Right cardiac atrium (tissue), 5 donors: ENCODE results near the gene ASRGL1. TPM values are rescaled to one million over a fixed set of nuclear protein-coding genes. Genes with fewer than 3 reads are reported as not detected.
"Not testable (repeated sequence)": the region's sequence is repeated elsewhere in the genome, so short reads cannot be mapped to it uniquely, and the experiment has no call there.

Experiments
- ATAC-seq, 2 donors: fragments of 200-7000 bp; cut with Tn5 transposase; one replicate each; pipeline versions ENCODE4 v1.8.0 to v1.9.1; 2020; ENCODE audit warnings: moderate library complexity in 2 of 2, mild to moderate bottlenecking in 1 of 2
- DNase-seq, 3 donors: peaks; one replicate each; pipeline ENCODE4 v3.0.0-alpha.2; 2020
- H3K27ac ChIP-seq: one replicate; pipeline ENCODE4 v1.5.1; 2013; ENCODE audit warnings: mild to moderate bottlenecking, low read length, control low read depth, moderate library complexity
- H3K27me3 ChIP-seq: one replicate; pipeline ENCODE4 v1.6.1; 2013; ENCODE audit not compliant: control insufficient read depth, insufficient read depth
- H3K4me1 ChIP-seq: one replicate; pipeline ENCODE4 v1.6.1; 2013; ENCODE audit warnings: low read length; ENCODE audit not compliant: control insufficient read depth, insufficient read depth
- H3K4me3 ChIP-seq: one replicate; pipeline ENCODE4 v1.5.1; 2013; ENCODE audit warnings: low read length, control low read depth
- H3K9me3 ChIP-seq: one replicate; pipeline ENCODE4 v1.6.1; 2013; ENCODE audit warnings: low read length; ENCODE audit not compliant: control insufficient read depth
- WGBS: extraction: QIAGEN DNeasy Blood & Tissue Kit; methylation state at CpG from one replicate; pipeline ENCODE4 v1.1.7; 2013; 5-methylcytosine and 5-hydroxymethylcytosine counted together
- intact Hi-C, 4 donors: fragments of 100-400 bp; cut with DNase I; formaldehyde crosslinking; loops; one replicate each; pipeline versions ENCODE4 v1.11.0 to v1.14.0; 2022 to 2023
- long read RNA-seq, 4 donors: library from polyadenylated mRNA; unstranded; transcript quantifications; one replicate each; pipeline ENCODE4 v2.0.0, GENCODE V29; 2020 to 2021
- polyA plus RNA-seq: library from polyadenylated mRNA; stranded (reverse); fragments of 200-250 nt; gene quantifications from one replicate; pipeline ENCODE4 v1.2.3, GENCODE V29; 2013
- total RNA-seq, 4 donors: library from RNA; stranded (reverse); fragmentation: NEBNext Ultra II Directional; extraction: Animal tissue kit (Norgen Biotek cat#: 25700); gene quantifications; one replicate each; pipeline ENCODE4 v1.2.1, GENCODE V29; 2021
- donor health status: healthy with polysubstance abuse.
- donor health status: DM: no; HTN: yes; CAD: no.
- donor health status: DM: no; HTN: no; CAD: no.
- donor health status: DM: no; HTN: yes; CAD: no; lungs with severe emphysema.
- donor health status: DM: yes; HTN: yes; CAD: no.

The ASRGL1 gene
- total RNA-seq (1 to 10 TPM; 4.9 to 8.1 (median 6.5) TPM), polyA plus RNA-seq (4.3 TPM)
- long read RNA-seq, donor 1, transcript ASRGL1-201 (7 exons, 2,182 nt): major isoform, 8 of 16 reads
- long read RNA-seq, donor 1, partial matches to known transcripts: 1 of 16 reads
- long read RNA-seq, donor 1, other reads (novel, unspliced or antisense): 3 of 16 reads
- long read RNA-seq, donor 2, partial matches to known transcripts: 0 of 3 reads
- long read RNA-seq, donor 2, other reads (novel, unspliced or antisense): 1 of 3 reads
- long read RNA-seq, donor 3, transcript ASRGL1-201 (7 exons, 2,182 nt): major isoform, 9 of 14 reads
- long read RNA-seq, donor 3, partial matches to known transcripts: 0 of 14 reads
- long read RNA-seq, donor 3, other reads (novel, unspliced or antisense): 3 of 14 reads
- long read RNA-seq, donor 4, partial matches to known transcripts: 1 of 2 reads
- long read RNA-seq, donor 4, other reads (novel, unspliced or antisense): 1 of 2 reads

DNA sequence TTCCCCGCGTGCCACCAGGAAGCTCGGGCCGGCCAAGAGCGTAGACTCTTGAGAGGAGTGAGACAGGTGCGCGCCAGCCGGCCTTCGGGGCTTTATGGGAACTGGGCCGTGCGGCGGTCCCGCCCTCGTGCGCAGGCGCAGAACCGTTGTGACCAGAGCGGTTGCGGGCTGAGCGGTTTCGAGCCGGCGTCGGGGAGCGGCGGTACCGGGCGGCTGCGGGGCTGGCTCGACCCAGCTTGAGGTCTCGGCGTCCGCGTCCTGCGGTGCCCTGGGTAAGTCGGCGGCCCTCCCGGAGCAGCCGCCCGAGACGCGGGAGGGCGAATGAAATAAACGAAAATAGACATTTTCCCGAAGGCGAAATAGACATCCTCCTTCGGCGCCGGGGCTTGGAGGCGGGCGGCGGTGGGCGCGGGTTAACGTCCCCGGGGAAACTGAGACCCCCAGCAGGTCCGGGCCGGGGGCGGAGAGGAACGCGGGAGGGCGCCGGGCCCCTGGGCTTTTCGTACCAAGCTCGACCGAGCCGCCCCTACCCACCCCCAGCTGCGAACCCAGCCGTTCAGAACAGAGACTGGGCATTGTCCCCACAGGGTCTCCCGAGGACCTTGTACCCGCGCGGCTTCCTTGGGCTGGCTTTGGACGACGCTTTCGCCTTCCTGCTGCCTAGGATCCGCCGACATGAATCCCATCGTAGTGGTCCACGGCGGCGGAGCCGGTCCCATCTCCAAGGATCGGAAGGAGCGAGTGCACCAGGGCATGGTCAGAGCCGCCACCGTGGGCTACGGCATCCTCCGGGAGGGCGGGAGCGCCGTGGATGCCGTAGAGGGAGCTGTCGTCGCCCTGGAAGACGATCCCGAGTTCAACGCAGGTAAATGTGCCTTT is at the start of gene ASRGL1:
TSS of gene ASRGL1 (plus strand) at position 146 of the 879 bp plus-strand sequence. CDS start at position 676, 530 bp downstream.
- Histone ChIP-seq H3K4me3 (peak within 1 kb of the TSS; percentile 53), H3K9me3 (no peaks in the 10 kb centered on the region), H3K27ac (no peak within 1 kb of the TSS), H3K27me3 (no peaks in the 10 kb centered on the region), H3K4me1 (no peaks in the 10 kb centered on the region)
- ATAC-seq (peak; percentile 92 to 96), DNase-seq (peak; percentile 88 to 95 (median 93))
- intact Hi-C loops: no loop called here
- under 1% methylated on average over 98 of the region's 98 CpGs for WGBS

DNA sequence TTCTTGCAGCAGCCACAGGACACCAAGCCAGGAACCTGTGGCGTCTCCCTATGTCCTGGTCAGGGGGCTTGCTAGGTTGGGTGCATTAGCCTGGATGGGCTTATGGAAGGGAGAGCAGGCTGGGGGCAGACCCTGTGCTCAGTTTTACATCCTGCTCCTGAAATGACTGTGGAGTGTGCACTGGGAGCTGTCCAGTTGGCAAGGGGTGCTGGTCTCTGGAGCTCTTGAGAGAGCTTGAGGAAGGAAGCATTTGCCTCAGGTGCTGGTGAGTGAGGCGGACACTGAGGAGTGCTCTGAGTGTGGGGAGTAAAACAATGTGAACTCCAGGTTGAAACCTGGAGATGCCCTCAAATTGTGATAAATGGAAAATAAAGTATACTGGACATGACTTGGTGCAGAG is 41.7 kb upstream of the ASRGL1 start:
- Histone ChIP-seq H3K4me3 (no peak overlapping the region), H3K9me3 (no peaks in the 10 kb centered on the region), H3K4me1 (no peaks in the 10 kb centered on the region), H3K27me3 (no peaks in the 10 kb centered on the region), H3K27ac (no peak overlapping the region)
- WGBS: 39% methylated on average over 2 of the region's 2 CpGs
- intact Hi-C loops: no loop called here
- DNase-seq: no peak
- ATAC-seq: no peak

DNA sequence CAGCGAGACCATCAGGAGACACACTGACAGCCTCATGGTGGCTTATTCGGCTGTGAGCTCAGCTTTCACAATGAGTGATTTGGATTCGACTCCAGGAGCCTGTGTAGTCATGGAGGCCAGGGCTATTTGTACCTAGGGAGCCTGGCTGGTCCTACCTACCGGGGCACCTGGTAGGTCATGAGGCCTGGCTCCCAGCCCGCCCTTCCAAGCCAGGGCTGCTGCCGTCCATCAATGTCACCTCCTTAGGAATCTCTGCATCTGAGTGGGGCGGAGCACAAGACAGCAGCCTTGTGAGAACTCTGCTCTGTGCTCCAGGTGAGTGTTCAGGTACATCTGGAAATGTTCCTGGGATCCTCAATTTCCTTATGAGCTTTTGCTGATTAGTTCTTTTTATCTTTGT is 38.3 kb upstream of the ASRGL1 start, which contains the start of gene SCGB1D4:
TSS of gene SCGB1D4 (minus strand) at position 101 of the 400 bp plus-strand sequence. CDS start at position 36, 65 bp downstream.
- no peak within 1 kb of the TSS for H3K27ac ChIP-seq
- DNase-seq (no peak), ATAC-seq (no peak)
- H3K4me1 ChIP-seq: no peaks in the 10 kb centered on the region
- H3K9me3 ChIP-seq: no peaks in the 10 kb centered on the region
- 61% methylated on average over 7 of the region's 7 CpGs for WGBS
- no peak within 1 kb of the TSS for H3K4me3 ChIP-seq
- intact Hi-C loops: no loop called here
- peaks cover 4% of the 10 kb centered on the region for H3K27me3 ChIP-seq

DNA sequence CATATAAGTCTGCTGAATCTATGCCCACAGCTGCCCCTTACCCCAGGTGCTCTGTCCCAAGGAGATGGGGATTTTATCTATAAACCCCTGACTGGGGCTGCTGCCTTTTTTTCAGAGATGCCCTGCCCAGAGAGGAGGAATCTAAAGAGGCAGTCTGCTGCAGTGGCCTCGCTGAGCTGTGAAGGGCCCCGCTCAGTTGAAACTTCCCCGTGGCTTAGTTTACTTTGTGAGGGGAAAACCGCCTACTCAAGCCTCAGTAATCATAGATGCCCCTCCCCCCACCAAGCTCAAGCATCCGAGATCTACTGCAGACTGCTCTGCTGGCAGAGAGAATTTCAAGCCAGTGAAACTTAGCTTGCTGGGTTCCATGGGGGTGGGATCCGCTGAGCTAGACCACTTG is 31.0 kb upstream of the ASRGL1 start:
- ATAC-seq: no peak
- no peaks in the 10 kb centered on the region for H3K4me1 ChIP-seq
- H3K4me3 ChIP-seq: no peak overlapping the region
- H3K27ac ChIP-seq: no peak overlapping the region
- 53% methylated on average over 6 of the region's 6 CpGs for WGBS
- DNase-seq: no peak
- no peaks in the 10 kb centered on the region for H3K9me3 ChIP-seq
- intact Hi-C loops: loop anchor here in 1 of 4 donors (5.0 kb wide), 1 partner anchor 134 kb away; no protein-coding TSS in a partner anchor
- peaks cover 4% of the 10 kb centered on the region for H3K27me3 ChIP-seq

DNA sequence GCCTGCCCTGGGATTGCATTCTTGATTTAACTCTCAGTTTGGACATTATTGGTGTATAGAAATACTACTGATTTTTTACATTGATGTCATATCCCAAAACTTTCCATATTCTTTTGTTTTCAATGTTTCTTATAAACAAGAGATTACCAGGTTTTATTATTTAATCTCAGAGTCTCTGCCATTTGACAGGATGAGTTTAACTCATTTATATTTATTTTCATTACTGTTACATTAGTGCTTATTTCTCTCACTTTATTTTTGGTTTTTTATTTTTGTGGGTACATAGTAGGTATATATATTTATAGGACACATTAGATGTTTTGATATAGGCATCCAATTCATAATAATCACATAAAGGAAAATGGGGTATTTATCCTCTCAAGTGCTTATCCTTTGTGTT is 29.3 kb upstream of the ASRGL1 start:
- H3K9me3 ChIP-seq: no peaks in the 10 kb centered on the region
- no peak for DNase-seq
- no peaks in the 10 kb centered on the region for H3K27me3 ChIP-seq
- H3K4me1 ChIP-seq: no peaks in the 10 kb centered on the region
- no peak overlapping the region for H3K27ac ChIP-seq
- H3K4me3 ChIP-seq: no peak overlapping the region
- intact Hi-C loops: loop anchor here in 1 of 4 donors (5.0 kb wide), 1 partner anchor 136 kb away; no protein-coding TSS in a partner anchor
- ATAC-seq: no peak

DNA sequence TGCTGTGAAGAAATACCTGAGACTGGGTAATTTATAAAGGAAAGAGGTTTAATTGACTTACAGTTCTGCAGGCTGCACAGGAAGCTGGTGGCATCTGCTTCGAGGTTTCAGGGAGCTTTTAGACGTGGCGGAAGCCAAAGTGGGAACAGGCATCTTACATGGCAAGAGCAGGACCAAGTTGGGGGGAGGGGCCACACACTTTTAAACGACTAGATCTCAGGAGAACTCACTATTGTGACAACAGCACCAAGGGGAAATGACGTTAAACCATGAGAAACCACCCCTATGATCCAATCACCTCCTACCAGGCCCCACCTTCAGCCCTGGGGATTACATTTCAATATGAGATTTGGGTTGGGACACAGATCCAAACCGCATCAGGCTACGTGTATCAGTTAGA is 27.3 kb upstream of the ASRGL1 start:
- intact Hi-C loops: loop anchor here in 3 of 4 donors (5.0 to 10.0 kb wide), 2 partner anchors 135 to 138 kb away; no protein-coding TSS in a partner anchor
- DNase-seq (no peak), ATAC-seq (no peak)
- H3K27me3 ChIP-seq: no peaks in the 10 kb centered on the region
- no peak overlapping the region for H3K27ac ChIP-seq
- WGBS: 55% methylated on average over 7 of the region's 7 CpGs
- H3K9me3 ChIP-seq: no peaks in the 10 kb centered on the region
- no peak overlapping the region for H3K4me3 ChIP-seq
- H3K4me1 ChIP-seq: no peaks in the 10 kb centered on the region

DNA sequence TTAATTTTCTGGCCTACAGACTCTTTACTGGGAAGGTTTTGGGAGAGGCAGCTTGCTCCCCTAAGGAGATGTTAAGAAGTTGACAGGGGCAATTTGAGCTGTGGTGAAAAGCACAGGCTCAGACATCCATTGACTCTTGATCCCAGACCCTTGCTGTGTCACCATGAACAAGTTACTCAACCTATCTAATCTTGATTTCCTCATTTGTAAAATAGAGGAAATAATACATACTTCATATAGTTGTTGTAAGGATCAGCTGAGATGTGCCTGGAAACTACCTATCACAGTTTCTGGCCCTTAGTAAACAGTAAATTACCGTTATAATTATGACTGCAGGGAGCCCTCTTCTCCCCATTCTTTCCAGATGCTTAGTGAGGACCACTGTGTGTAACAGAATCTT is 21.8 kb upstream of the ASRGL1 start:
- 71% methylated on average over 1 of the region's 1 CpG for WGBS
- ATAC-seq: no peak
- H3K4me1 ChIP-seq: no peaks in the 10 kb centered on the region
- intact Hi-C loops: loop anchor here in 2 of 4 donors (10.0 kb wide), 1 partner anchor 141 kb away; no protein-coding TSS in a partner anchor
- no peaks in the 10 kb centered on the region for H3K9me3 ChIP-seq
- H3K27ac ChIP-seq: no peak overlapping the region
- H3K4me3 ChIP-seq: no peak overlapping the region
- no peaks in the 10 kb centered on the region for H3K27me3 ChIP-seq
- no peak for DNase-seq

DNA sequence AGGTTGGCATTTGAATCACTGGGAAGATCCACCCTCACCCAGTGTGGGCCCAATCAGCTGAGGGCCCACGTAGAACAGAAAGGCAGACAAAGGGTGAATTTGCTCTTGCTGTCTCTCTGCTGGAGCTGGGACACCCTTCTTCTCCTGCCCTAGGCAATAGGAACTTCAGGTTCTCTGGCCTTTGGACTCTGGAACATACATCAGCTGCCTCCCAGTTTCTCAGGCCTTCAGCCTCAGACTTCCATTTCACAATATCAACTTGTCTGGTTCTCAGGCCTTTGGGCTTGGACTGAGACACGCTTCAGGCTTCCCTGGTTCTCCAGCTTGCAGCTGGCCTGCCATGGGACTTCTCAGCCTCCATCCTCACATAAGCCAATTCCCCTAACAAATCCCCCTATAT is 14.7 kb upstream of the ASRGL1 start:
- intact Hi-C loops: no loop called here
- no peaks in the 10 kb centered on the region for H3K27me3 ChIP-seq
- no peak overlapping the region for H3K27ac ChIP-seq
- WGBS: 75% methylated on average over 2 of the region's 2 CpGs
- ATAC-seq: no peak
- H3K4me1 ChIP-seq: no peaks in the 10 kb centered on the region
- no peak for DNase-seq
- no peak overlapping the region for H3K4me3 ChIP-seq
- no peaks in the 10 kb centered on the region for H3K9me3 ChIP-seq

DNA sequence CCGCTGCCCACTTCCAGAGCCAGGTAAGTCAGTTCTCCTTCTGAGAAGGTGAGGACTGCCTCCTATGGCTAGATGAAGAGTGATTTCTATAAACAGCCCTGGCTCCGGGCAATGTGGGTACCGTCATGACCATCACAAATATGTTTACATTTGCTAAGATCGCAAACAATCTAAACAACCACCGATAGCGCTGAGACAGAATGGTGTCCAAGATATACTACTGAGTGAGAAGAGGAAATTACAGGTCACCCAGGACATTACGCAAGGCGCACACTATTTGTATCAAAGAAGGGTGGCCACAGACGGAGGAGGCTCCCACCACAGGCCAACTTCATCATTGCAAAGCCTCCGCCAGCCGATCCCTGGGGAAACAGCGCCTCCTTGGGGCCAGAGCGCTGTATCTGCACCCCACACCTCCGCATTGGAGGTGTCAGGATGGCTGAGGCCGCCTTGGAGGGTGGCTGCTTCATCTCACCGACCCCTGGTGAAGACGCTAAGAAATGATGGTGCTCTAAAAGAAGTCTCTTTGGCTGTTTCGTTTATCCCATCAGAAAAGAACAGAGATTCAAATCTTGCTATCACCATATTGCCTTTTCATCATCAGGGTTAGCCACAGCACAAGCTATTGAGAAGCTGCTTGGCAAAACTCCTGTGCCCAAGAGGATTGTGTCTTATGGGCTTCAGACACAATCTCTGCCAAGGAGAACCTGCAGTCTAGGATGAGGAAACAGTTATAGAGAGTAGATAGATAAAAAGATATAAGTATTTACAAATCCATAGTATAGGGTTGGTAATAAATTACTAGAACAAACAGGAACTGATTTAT is 12.3 kb upstream of the ASRGL1 start:
- H3K4me1 ChIP-seq: no peaks in the 10 kb centered on the region
- peak in 1 of 2 donors; percentile 42 for ATAC-seq
- H3K4me3 ChIP-seq: no peak overlapping the region
- H3K27me3 ChIP-seq: no peaks in the 10 kb centered on the region
- 27% methylated on average over 18 of the region's 18 CpGs for WGBS
- H3K9me3 ChIP-seq: no peaks in the 10 kb centered on the region
- DNase-seq: peak; percentile 20 to 76 (median 55)
- intact Hi-C loops: no loop called here
- no peak overlapping the region for H3K27ac ChIP-seq

DNA sequence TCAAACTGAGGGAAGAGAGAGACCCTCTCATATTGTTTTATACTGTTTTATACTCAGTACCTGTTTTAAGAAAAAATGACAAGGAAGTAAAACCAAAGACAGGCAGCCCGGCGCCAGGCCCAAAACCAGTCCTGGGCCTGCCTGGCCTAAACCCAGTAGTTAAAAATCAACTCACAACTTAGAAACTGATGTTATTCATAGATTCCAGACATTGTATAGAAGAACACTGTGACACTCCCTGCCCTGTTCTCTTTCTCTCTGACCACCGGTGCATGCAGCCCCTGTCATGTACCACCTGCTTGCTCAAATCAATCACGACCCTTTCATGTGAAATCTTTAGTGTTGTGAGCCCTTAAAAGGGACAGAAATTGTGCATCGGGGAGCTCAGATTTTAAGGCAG is 11.5 kb upstream of the ASRGL1 start:
- intact Hi-C loops, H3K4me1 ChIP-seq, H3K9me3 ChIP-seq, DNase-seq, H3K27me3 ChIP-seq, ATAC-seq, H3K27ac ChIP-seq, H3K4me3 ChIP-seq: not testable (repeated sequence)
- WGBS: 69% methylated on average over 5 of the region's 5 CpGs
